ENCODE measurements around the gene TPM1. TPM values are rescaled to one million over a fixed set of nuclear protein-coding genes. Genes with fewer than 3 reads are reported as not detected.

Gene TPM1
- total and polyA plus RNA-seq, 9 of the 15 experiments (the other 6 are each of a cell fraction or from before 2014, with no cell fraction given), result 8.1 to 53.9 (median 43.1) TPM

- POLR2A ChIA-PET, result no interaction called here
- Histone ChIP-seq H3K27ac (ENCODE audit: extremely low read depth, low read depth, low read length) (no peak overlapping the region), H3K79me2 (ENCODE audit: control insufficient read depth, insufficient read depth, low read length) (peaks cover 21% of the 10 kb centered on the region), H3K36me3 (ENCODE audit: control insufficient read depth, insufficient read depth, low read length) (no peaks in the 10 kb centered on the region), H3K4me2 (ENCODE audit: insufficient read depth, low read length) (no peak overlapping the region), H4K20me1 (replicated peaks; ENCODE audit: control insufficient read depth, insufficient read depth, low read length) (no peaks in the 10 kb centered on the region), H3K9me3 (replicated peaks; ENCODE audit: control insufficient read depth, insufficient read depth, low read depth, low read length) (no peaks in the 10 kb centered on the region), H3K4me1 (replicated peaks in 1 of 2; ENCODE audit: control insufficient read depth in 2 of 2, insufficient read depth in 2 of 2, low read length in 2 of 2) (peaks cover 14 to 28% of the 10 kb centered on the region in 2 experiments; a peak in 4 of 5 replicates), H3K4me3 (no peak overlapping the region), H3K27me3 (ENCODE audit: control insufficient read depth in 2 of 2, insufficient read depth in 2 of 2, low read length in 2 of 2) (peaks cover 42 to 55% of the 10 kb centered on the region in 2 experiments), H3K9me1 (ENCODE audit: control insufficient read depth, insufficient read depth, low read length) (no peaks in the 10 kb centered on the region), H3K9ac (ENCODE audit: insufficient read depth in 1 of 2, low read depth in 2 of 2, low read length in 2 of 2) (no peak overlapping the region), H2AFZ (ENCODE audit: low read depth, low read length) (no peak overlapping the region)
- no peak for FAIRE-seq
- ATAC-seq, result no peak
- CTCF ChIA-PET (ENCODE audit: low intra/inter-chr PET ratio), result interaction anchor here (1.0 kb wide), 1 partner anchor 48 kb away, joined by 5 read pairs; no protein-coding TSS in a partner anchor
- whole genome bisulfite sequencing (ENCODE audit: insufficient coverage, low coverage, missing lambda C conversion rate), result 2% methylated on average over 3 of the region's 3 CpGs
- no peak for DNase-seq (ENCODE audit: extremely low read depth in 1 of 4, low spot score in 3 of 4)
- no TSS peak for BruUV-seq (replicated peaks)
- in situ Hi-C loops (cut with MboI) (loop anchor here (5.0 kb wide), 1 partner anchor 37 kb away; no protein-coding TSS in a partner anchor), intact Hi-C loops (cut with micrococcal nuclease) (loop anchor here (5.0 kb wide), 3 partner anchors 198 to 362 kb away; no protein-coding TSS in a partner anchor)
- TF ChIP-seq, protein P1, sequence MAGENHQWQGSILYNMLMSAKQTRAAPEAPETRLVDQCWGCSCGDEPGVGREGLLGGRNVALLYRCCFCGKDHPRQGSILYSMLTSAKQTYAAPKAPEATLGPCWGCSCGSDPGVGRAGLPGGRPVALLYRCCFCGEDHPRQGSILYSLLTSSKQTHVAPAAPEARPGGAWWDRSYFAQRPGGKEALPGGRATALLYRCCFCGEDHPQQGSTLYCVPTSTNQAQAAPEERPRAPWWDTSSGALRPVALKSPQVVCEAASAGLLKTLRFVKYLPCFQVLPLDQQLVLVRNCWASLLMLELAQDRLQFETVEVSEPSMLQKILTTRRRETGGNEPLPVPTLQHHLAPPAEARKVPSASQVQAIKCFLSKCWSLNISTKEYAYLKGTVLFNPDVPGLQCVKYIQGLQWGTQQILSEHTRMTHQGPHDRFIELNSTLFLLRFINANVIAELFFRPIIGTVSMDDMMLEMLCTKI (IDR thresholded peaks at IDR 0.05; ENCODE audit: partially characterized antibody), result no peak
- TF ChIP-seq STAG1 (CRISPR knock-in tag; IDR thresholded peaks at IDR 0.05; ENCODE audit: borderline replicate concordance) (no peak), ZNF232 (CRISPR knock-in tag; IDR thresholded peaks at IDR 0.05) (no peak), FOXA1 (IDR thresholded peaks at IDR 0.05; ENCODE audit: borderline replicate concordance) (no peak), FOXM1 (IDR thresholded peaks at IDR 0.05; ENCODE audit: low read depth) (no peak), FOXM1 (CRISPR knock-in tag; IDR thresholded peaks at IDR 0.05; ENCODE audit: low read depth) (no peak), DACH1 (IDR thresholded peaks at IDR 0.05; ENCODE audit: partially characterized antibody) (no peak), ZNF79 (CRISPR knock-in tag; IDR thresholded peaks at IDR 0.05; ENCODE audit: low read depth) (no peak), NFIC (IDR thresholded peaks at IDR 0.05) (no peak), HDAC2 (IDR thresholded peaks at IDR 0.05) (no peak), SMARCA4 (IDR thresholded peaks at IDR 0.05) (no peak), XRCC3 (IDR thresholded peaks at IDR 0.05) (no peak), ZMIZ1 (IDR thresholded peaks at IDR 0.05; ENCODE audit: low read depth in 2 of 2, low read length in 2 of 2) (no peak)
- TF ChIP-seq, protein P2, sequence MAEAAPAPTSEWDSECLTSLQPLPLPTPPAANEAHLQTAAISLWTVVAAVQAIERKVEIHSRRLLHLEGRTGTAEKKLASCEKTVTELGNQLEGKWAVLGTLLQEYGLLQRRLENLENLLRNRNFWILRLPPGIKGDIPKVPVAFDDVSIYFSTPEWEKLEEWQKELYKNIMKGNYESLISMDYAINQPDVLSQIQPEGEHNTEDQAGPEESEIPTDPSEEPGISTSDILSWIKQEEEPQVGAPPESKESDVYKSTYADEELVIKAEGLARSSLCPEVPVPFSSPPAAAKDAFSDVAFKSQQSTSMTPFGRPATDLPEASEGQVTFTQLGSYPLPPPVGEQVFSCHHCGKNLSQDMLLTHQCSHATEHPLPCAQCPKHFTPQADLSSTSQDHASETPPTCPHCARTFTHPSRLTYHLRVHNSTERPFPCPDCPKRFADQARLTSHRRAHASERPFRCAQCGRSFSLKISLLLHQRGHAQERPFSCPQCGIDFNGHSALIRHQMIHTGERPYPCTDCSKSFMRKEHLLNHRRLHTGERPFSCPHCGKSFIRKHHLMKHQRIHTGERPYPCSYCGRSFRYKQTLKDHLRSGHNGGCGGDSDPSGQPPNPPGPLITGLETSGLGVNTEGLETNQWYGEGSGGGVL (CRISPR knock-in tag; IDR thresholded peaks at IDR 0.05), result no peak
These were observed 2.9 kb downstream of the TPM1 start for GRCh38 chr15:63045465-63045840.
